Nephron progenitor cell (in vitro differentiated cells): Measurements from ENCODE around the gene TRIM56.
"Not testable (repeated sequence)": the region's sequence is repeated elsewhere in the genome, so short reads cannot be mapped to it uniquely, and the experiment has no call there.

Source experiments
- DNase-seq: peaks from one replicate; pipeline ENCODE4 v3.0.0; 2021
- H3K27ac Mint-ChIP-seq: 2 replicates; pipeline ENCODE4 v1.8.0; 2021; ENCODE audit warnings: mild to moderate bottlenecking, moderate library complexity, mixed read lengths
- H3K27me3 Mint-ChIP-seq: 2 replicates; pipeline ENCODE4 v1.8.0; 2021; ENCODE audit warnings: mild to moderate bottlenecking, low read depth, mixed read lengths; ENCODE audit not compliant: poor library complexity
- H3K36me3 Mint-ChIP-seq: 2 replicates; pipeline ENCODE4 v1.8.0; 2021; ENCODE audit warnings: low read depth, mixed read lengths
- H3K4me1 Mint-ChIP-seq: 2 replicates; pipeline ENCODE4 v1.8.0; 2021; ENCODE audit warnings: mixed read lengths
- H3K4me3 Mint-ChIP-seq: 2 replicates; pipeline ENCODE4 v1.8.0; 2021; ENCODE audit warnings: mild to moderate bottlenecking, moderate library complexity, mixed read lengths
- H3K9me3 Mint-ChIP-seq: 2 replicates; pipeline ENCODE4 v1.8.0; 2021; ENCODE audit warnings: mild to moderate bottlenecking, moderate library complexity, mixed read lengths
- TF ChIP-seq, protein P1 (sequence below): fragments of 200-600 bp; sonication (generic); IDR thresholded peaks from 2 replicates; pipeline ENCODE4 v1.5.0; 2021; ENCODE audit warnings: antibody characterized with exemption

Gene TRIM56

DNA sequence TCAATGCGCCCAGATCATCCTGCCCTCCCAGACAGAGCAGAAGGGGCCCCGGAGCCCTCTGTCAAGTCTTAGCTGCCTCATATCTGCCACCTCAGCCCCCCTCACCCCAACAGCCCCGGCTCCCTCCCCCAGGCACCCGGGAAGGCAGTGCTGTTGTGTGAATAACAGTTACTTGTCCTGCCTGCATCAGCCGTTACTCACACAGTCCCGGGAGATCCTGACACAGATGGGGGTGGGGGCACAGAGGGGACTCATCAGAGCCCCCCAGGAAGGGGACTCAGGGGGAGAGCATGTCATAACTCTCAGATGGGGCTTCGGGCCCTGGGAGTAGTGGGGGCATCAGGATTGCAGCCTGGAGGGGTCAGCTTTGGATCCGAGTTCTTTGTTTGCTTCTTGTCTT is 29.2 kb downstream of the TRIM56 start:
- no peak overlapping the region for H3K27ac Mint-ChIP-seq
- peaks cover 4% of the 10 kb centered on the region for H3K4me1 Mint-ChIP-seq
- H3K36me3 Mint-ChIP-seq, result no peaks in the 10 kb centered on the region

DNA sequence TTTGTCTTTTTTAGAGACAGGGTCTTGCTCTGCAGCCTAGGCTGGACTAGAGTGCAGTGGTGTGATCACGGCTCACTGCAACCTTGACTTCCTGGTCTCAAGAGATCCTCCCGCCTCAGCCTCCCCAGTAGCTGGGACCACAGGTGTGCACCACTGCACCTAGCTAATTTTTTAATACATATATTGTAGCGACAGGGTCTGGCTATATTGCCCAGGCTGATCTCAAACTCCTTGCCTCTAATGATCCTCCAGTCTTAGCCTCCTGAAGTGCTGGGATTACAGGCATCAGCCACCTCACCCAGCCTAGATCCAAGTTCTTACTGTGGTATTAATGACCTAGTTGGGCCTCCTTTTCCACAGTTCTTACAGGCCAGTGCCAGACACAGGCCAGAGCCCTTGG is 29.9 kb downstream of the TRIM56 start:
- Mint-ChIP-seq H3K27me3 (no peaks in the 10 kb centered on the region), H3K9me3 (no peaks in the 10 kb centered on the region), H3K36me3 (no peaks in the 10 kb centered on the region), H3K4me1 (peaks cover 8% of the 10 kb centered on the region), H3K4me3 (no peak overlapping the region), H3K27ac (no peak overlapping the region)
- TF ChIP-seq, protein P1, sequence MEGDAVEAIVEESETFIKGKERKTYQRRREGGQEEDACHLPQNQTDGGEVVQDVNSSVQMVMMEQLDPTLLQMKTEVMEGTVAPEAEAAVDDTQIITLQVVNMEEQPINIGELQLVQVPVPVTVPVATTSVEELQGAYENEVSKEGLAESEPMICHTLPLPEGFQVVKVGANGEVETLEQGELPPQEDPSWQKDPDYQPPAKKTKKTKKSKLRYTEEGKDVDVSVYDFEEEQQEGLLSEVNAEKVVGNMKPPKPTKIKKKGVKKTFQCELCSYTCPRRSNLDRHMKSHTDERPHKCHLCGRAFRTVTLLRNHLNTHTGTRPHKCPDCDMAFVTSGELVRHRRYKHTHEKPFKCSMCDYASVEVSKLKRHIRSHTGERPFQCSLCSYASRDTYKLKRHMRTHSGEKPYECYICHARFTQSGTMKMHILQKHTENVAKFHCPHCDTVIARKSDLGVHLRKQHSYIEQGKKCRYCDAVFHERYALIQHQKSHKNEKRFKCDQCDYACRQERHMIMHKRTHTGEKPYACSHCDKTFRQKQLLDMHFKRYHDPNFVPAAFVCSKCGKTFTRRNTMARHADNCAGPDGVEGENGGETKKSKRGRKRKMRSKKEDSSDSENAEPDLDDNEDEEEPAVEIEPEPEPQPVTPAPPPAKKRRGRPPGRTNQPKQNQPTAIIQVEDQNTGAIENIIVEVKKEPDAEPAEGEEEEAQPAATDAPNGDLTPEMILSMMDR, result no peak
- no peak for DNase-seq

More for the DNA sequence above, 29.2 kb downstream of the TRIM56 start:
- H3K4me3 Mint-ChIP-seq, result no peak overlapping the region
- TF ChIP-seq, protein P1, result no peak
- no peak for DNase-seq
- H3K9me3 Mint-ChIP-seq, result no peaks in the 10 kb centered on the region
- H3K27me3 Mint-ChIP-seq, result no peaks in the 10 kb centered on the region

DNA sequence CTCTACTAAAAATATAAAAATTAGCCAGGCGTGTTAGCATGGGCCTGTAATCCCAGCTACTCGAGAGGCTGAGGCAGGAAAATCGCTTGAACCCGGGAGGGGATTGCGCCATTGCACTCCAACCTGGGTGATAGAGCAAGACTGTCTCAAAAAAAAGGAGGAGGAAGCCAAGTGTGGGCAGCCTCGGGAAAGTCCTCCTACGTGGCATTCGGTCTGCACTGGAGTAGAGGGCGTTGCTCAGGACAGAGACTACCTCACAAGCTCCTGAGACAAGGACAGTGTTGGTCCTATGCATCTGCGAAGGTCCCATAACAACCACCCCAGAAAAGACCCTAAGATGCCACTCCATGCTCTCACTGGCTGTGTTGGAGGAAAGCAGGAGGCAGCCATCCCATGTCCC is 31.6 kb downstream of the TRIM56 start:
- Mint-ChIP-seq H3K27ac (no peak overlapping the region), H3K4me3 (no peak overlapping the region), H3K4me1 (peaks cover 11% of the 10 kb centered on the region), H3K27me3 (peaks cover 1% of the 10 kb centered on the region), H3K9me3 (no peaks in the 10 kb centered on the region), H3K36me3 (no peaks in the 10 kb centered on the region)
- no peak for DNase-seq
- TF ChIP-seq, protein P1, result no peak

DNA sequence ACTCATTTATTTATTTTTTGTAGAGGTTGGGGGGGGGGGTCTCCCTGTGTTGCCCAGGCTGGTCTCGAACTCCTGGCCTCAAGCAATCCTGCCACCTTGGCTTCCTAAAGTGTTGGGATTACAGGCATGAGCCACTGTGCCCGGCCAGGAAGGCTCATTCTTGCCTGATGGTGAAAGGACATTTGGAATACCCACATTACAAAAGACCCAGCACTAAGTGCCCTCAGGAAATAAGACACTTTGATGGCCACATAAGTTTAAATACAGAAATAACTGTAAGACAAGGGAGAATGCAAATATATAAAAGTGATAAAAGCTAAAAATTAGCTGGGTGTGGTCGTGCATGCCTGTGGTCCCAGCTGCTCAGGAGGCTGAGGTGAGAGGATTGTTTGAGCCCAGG is 33.6 kb downstream of the TRIM56 start:
- H3K27ac Mint-ChIP-seq, result no peak overlapping the region
- H3K9me3 Mint-ChIP-seq, result no peaks in the 10 kb centered on the region

DNA sequence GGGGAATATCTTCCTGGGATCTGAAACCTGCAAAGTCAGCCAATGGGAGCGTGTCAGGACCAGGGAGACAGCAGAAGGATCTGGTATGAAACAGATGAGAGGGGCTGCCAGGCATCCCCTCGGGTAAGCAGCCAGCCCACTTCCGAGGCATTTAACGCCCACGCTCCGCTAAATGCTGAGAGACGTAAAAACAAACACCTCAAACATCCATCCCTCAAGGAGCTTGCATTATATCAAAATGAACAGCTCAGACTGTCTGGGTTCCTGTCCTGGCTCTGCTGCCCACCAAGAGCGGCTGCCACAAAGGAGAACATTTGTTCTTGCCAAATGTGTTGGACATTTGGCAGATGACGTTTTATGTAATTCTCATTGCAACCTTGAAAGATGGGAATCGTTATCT is 34.6 kb downstream of the TRIM56 start:
- Mint-ChIP-seq H3K4me3 (no peak overlapping the region), H3K4me1 (peaks cover 32% of the 10 kb centered on the region), H3K27ac (peak overlapping the region; percentile 77), H3K27me3 (peaks cover 12% of the 10 kb centered on the region), H3K36me3 (no peaks in the 10 kb centered on the region), H3K9me3 (no peaks in the 10 kb centered on the region)
- DNase-seq, result no peak
- TF ChIP-seq, protein P1, result no peak

More for the DNA sequence above, 33.6 kb downstream of the TRIM56 start:
- no peak for DNase-seq
- Mint-ChIP-seq H3K27me3 (peaks cover 12% of the 10 kb centered on the region), H3K4me3 (no peak overlapping the region), H3K36me3 (no peaks in the 10 kb centered on the region), H3K4me1 (peaks cover 26% of the 10 kb centered on the region)
- TF ChIP-seq, protein P1, result no peak

DNA sequence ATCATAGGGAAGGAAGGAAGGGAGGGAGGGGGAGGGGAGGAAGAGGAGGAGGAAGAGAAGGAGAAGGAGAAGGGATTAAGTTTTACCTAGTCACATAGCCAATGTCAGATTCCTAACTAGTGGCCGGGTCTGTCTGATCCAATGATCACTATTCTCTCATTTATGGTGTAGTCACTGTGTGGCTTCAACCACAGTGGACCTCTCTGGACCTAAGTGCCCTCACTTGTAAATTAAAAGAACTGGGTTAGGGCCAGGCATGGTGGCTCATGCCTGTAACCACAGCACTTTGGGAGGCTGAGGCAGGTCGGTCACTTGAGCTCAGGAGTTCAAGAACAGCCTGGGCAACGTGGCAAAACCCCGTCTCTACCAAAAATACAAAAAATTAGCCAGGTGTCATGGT is 35.0 kb downstream of the TRIM56 start:
- no peak for DNase-seq
- H3K4me1 Mint-ChIP-seq, result peaks cover 35% of the 10 kb centered on the region
- TF ChIP-seq, protein P1, result no peak
- no peaks in the 10 kb centered on the region for H3K9me3 Mint-ChIP-seq
- H3K4me3 Mint-ChIP-seq, result no peak overlapping the region
- no peaks in the 10 kb centered on the region for H3K36me3 Mint-ChIP-seq
- H3K27ac Mint-ChIP-seq, result peak overlapping the region; percentile 69
- peaks cover 12% of the 10 kb centered on the region for H3K27me3 Mint-ChIP-seq

DNA sequence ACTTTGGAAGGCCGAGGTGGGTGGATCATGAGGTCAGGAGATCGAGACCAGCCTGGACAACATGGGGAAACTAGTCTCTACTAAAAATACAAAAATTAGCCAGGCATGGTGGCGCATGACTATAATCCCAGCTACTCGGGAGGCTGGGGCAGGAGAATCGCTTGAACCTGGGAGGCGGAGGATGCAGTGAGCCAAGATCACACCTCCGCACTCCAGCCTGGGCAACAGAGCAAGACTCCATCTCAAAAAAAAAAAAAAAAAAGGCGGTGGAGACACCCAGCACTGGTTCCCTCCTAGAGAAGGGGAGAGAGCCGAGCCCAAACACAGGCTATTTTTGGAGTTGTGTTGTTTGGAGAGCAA is 36.3 kb downstream of the TRIM56 start:
- Mint-ChIP-seq H3K4me1 (peaks cover 44% of the 10 kb centered on the region), H3K27me3 (peaks cover 13% of the 10 kb centered on the region)
- not testable (repeated sequence) for H3K27ac Mint-ChIP-seq, DNase-seq, H3K4me3 Mint-ChIP-seq, H3K9me3 Mint-ChIP-seq, H3K36me3 Mint-ChIP-seq
